ENCODE data around the gene TSC22D2.

DNA sequence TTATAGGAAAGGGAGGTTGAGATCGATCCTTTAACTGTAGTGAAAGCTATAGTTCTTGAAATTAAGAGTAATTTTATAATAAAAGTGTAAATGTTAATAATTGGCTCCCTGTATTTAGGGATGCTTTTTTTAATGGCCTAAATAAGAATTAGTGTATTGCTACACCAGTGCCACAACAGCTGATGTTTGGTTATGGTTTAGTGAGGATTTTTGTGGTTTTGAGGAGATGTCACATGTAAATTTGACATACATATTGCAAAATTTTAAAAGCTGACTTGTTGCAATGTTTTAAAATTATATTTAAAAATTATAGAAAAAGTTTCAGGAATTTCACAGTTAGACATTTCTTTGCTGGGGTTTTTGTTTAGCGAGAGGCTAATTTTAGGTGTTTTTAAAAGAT lies 3.9 kb downstream of the TSC22D2 start:
- TF ChIP-seq, protein P1, sequence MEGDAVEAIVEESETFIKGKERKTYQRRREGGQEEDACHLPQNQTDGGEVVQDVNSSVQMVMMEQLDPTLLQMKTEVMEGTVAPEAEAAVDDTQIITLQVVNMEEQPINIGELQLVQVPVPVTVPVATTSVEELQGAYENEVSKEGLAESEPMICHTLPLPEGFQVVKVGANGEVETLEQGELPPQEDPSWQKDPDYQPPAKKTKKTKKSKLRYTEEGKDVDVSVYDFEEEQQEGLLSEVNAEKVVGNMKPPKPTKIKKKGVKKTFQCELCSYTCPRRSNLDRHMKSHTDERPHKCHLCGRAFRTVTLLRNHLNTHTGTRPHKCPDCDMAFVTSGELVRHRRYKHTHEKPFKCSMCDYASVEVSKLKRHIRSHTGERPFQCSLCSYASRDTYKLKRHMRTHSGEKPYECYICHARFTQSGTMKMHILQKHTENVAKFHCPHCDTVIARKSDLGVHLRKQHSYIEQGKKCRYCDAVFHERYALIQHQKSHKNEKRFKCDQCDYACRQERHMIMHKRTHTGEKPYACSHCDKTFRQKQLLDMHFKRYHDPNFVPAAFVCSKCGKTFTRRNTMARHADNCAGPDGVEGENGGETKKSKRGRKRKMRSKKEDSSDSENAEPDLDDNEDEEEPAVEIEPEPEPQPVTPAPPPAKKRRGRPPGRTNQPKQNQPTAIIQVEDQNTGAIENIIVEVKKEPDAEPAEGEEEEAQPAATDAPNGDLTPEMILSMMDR (IDR thresholded peaks at IDR 0.05; ENCODE audit: insufficient read depth, low read length, poor library complexity, severe bottlenecking), result no peak
- TF ChIP-seq EZH2phosphoT487 (conservative IDR thresholded peaks at IDR 0.05; ENCODE audit: low read length), result no peak
